Stimulated activated CD4-positive, alpha-beta T cell treated with anti-CD3 and anti-CD28 coated beads, Interleukin-1b, Interleukin-23, amount 100 ng/mL, for 24 hours (primary cell): Measurements from ENCODE around the gene RPS6KA3.
"Not testable (repeated sequence)": the region's sequence is repeated elsewhere in the genome, so short reads cannot be mapped to it uniquely, and the experiment has no call there.

Source experiments
- DNase-seq, 4 experiments: peaks; one replicate each; pipeline ENCODE4 v3.0.0-alpha.2; 2020; ENCODE audit warnings: low read depth in 4 of 4, low spot score in 1 of 4

Gene RPS6KA3

GRCh38 chrX:20224814-20225487, 41.8 kb downstream of the RPS6KA3 start:
- no peak for DNase-seq

- DNase-seq, result no peak
These were observed 44.8 kb downstream of the RPS6KA3 start for GRCh38 chrX:20221902-20222301.

GRCh38 chrX:20218836-20219505, 47.7 kb downstream of the RPS6KA3 start:
- DNase-seq, result no peak

- no peak for DNase-seq
These were observed 48.8 kb downstream of the RPS6KA3 start for GRCh38 chrX:20217906-20218305.

- no peak for DNase-seq
These were observed 49.4 kb downstream of the RPS6KA3 start for GRCh38 chrX:20217271-20217670.

- DNase-seq, result no peak
These were observed 51.1 kb downstream of the RPS6KA3 start for GRCh38 chrX:20215565-20215964.

GRCh38 chrX:20212486-20213089, 54.1 kb downstream of the RPS6KA3 start:
- DNase-seq, result no peak

GRCh38 chrX:20211261-20211786, 55.4 kb downstream of the RPS6KA3 start:
- DNase-seq, result no peak

GRCh38 chrX:20205927-20206708, 60.6 kb downstream of the RPS6KA3 start:
- DNase-seq, result no peak

- DNase-seq, result no peak
These were observed 62.4 kb downstream of the RPS6KA3 start for GRCh38 chrX:20204351-20204750.

- DNase-seq, result no peak
These were observed 69.0 kb downstream of the RPS6KA3 start for GRCh38 chrX:20197641-20198210.

- no peak for DNase-seq
These were observed 77.5 kb downstream of the RPS6KA3 start for GRCh38 chrX:20189171-20189570.

- DNase-seq, result no peak
These were observed 84.9 kb downstream of the RPS6KA3 start for GRCh38 chrX:20181598-20182329.

- no peak for DNase-seq
These were observed 89.6 kb downstream of the RPS6KA3 start for GRCh38 chrX:20177093-20177492.

- no peak for DNase-seq
These were observed 92.9 kb downstream of the RPS6KA3 start for GRCh38 chrX:20173856-20174255.

- DNase-seq, result no peak
These were observed 93.4 kb downstream of the RPS6KA3 start for GRCh38 chrX:20173313-20173712.

- DNase-seq, result no peak
These were observed 94.8 kb downstream of the RPS6KA3 start for GRCh38 chrX:20171887-20172286.

- not testable (repeated sequence) for DNase-seq
These were observed 104.2 kb downstream of the RPS6KA3 start for GRCh38 chrX:20162516-20162915.

- no peak for DNase-seq
These were observed 106.8 kb downstream of the RPS6KA3 start for GRCh38 chrX:20159797-20160385.

GRCh38 chrX:20151689-20152088, 115.0 kb downstream of the RPS6KA3 start:
- DNase-seq, result no peak
